NCI-H748 (cell line): ENCODE measurements around the gene PROSER2.

Experiments
- DNase-seq: peaks from one replicate; lab custom pipeline; 2025; ENCODE audit not compliant: unreplicated experiment; lab: John Stamatoyannopoulos, UW

Gene PROSER2, protein sequence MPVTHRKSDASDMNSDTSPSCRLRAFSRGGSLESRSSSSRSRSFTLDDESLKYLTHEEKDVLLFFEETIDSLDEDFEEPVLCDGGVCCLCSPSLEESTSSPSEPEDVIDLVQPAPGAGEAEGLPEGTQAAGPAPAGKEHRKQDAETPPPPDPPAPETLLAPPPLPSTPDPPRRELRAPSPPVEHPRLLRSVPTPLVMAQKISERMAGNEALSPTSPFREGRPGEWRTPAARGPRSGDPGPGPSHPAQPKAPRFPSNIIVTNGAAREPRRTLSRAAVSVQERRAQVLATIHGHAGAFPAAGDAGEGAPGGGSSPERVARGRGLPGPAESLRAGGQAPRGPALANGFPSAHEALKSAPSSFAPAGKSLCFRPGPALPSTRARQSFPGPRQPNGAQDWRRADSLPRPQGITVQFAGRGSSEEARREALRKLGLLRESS

DNA sequence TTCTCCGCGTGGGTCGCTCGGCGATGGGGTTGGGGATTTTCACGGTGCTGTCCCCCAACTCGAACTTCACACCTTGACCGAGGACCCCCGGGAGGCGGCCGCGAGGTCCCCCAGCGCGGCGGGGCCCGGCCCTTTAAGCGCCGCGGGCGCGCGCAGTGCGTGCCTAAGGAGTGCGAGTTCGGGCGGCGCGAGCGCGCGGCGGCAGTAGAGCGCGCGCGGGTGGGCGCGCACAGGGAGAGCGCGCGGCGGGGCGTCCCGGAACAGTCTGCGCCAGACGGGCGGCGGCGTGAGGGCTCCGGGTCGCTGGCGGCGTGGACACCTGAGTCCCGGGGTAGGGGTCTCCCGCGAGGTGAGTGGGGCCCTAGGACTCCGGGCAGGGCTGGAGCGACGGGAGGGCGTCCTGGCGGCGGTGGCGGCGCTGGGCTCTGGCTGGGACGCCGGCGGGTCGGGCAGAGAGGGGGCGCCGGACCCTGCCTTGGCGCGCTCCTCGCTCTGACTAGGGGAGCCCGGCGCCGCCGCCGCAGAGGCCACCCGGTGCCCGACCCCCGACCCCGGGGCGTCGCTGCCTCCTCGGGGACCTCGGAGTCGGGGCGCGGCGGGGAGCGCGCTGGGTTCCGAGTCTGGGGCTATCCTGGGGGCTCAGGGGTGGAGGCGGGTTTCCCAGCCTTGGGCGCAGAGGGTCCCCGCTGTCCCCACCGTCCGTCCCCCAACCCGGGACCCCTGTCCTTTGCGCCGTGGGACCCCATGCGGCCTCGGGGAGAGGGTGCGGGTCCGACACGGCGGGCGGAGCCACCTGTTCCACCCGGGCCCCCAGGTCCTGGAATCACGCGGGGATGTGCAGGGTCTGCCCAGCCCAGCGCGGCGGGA lies at the start of gene PROSER2:
Gene PROSER2 (plus strand): TSS at position 235 of the 867 bp plus-strand sequence. CDS start 28,722 bp downstream, outside the sequence.
- DNase-seq, result peak; percentile 53

DNA sequence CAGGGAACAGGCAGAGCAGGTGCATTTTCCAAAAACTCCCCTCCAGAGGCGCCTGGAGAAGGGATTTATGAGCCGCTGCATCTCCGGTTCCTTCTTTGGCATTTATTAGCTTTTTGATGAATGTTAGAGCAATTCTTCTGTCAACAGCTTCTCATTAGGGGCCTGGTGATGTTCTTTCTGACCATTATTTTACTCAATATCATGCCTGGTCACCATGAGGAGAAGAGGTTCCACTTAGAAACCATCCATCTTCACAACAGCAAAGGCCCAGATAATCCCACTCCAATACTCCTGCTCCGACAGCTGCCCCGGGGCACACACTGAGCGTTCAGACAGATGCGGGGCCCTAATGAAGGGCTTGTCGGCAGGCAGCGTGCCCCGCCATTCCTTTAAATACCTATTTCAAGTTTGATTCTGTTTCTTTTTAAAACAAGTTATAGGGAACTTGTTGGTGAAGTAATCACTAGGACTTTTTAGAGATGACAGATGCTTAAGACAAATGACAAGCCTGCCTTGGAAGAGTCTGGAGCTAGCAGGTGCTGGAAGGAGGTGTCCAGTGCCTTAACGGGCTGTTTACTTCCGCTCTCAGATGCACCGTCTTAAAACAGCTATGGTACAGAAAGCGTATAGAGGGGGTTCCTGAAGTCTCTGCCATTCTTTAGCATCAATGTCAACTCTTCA lies 49.3 kb upstream of the PROSER2 start:
- no peak for DNase-seq

DNA sequence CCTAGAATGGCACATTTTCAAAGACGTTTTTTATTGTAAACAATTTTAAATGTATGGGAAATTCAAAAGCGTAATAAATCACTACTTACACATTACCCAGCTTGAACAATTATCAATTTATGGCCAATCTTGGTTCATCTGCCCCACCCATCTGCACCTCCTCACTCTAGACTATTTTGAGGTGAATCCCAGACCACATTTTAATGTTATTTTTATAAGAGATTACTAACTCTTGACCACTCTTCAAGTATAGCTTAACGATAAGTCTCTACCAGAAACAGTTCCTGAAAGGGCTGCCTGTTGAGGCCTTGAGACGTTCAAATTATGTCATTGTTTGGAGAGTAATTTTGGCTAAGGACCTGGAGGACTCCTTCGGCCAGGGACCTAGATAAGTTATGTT lies 47.7 kb upstream of the PROSER2 start:
- no peak for DNase-seq

DNA sequence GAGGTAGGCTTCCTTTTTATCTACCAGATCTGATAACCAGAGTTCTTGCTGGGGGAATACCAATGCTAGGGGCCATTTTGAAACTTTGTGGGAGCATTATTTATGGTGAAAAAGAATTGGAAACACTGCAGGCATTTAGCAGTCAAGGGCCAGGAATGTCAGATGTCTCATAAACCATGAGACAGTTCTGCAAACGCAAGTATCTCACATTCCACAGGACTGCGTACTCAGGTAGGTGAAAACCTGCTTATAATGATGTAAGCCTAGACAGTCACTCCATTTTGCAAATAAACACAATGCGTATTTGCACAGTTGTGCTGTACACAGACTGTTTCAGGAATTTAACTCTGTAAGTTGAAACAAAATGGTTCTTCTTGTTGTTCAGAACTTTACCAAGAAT lies 47.1 kb upstream of the PROSER2 start:
- DNase-seq, result no peak

DNA sequence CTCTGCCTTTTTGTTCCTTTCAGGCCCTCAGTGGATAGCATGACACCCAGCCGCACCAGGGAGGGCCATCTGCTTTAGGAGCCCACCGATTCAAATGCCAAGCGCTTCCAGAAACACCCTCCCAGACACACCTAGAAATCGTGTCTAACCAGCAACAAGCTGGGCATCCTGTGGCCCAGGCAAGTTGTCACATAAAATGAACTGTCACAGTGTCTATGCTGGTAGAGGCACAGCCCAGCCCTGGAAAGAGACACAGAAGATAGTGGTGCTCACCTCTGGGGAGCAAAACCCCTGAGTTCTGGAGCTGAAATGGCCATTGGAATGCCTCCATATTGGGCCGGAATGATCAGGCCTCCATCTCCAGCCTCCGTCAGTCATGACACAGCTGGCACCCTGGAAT lies 42.0 kb upstream of the PROSER2 start:
- DNase-seq, result no peak

DNA sequence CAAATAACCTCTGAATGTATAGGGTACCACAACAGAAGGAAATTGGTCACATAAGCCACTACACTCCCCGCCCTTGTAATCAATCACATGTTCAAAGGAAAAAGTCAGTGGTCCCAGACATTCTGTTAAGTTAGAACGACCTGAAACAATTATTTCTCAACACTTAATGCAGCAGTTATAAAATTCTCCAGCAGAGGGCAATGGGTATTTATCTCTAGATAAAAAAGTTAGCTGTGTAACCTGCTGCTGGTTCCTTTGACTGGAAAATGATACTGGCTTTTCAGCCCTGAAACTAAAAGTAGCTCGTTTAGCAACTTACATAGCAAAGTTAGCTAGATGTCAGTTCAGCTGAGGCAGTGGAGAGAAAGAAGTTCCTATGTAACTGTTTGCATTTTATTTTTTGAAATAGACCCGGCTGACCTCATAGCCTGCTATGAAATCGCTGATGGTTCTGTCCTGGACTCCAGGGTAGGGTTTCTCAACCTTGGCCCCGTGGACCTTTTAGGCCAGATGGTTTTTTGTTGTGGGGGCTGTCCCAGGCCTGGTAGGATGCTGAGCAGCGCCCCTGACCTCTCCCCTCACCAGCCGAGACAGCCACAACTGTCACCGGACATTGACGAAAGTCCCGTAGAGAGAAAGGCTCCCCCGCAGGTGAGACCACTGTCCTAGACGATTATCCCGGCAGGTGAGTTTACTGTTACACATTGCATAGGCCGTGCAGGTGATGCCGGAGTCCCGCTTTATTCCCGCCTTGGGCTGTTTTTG lies 40.2 kb upstream of the PROSER2 start:
- peak; percentile 55 for DNase-seq

DNA sequence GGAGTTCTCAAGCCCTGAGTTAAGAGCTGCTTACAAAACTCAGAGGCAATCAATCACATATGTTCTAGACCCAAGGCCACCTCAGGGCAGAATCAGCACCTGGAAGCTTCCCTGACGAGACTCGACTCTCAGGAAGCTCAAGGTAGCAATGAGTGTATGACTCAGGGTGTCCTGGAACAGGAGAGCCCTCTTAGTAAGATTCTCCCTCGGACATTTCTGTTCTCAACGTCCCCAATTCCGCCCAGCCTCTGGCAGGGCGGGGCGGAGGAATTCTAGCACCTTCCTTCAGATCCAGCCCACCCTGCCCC lies 39.6 kb upstream of the PROSER2 start:
- no peak for DNase-seq

DNA sequence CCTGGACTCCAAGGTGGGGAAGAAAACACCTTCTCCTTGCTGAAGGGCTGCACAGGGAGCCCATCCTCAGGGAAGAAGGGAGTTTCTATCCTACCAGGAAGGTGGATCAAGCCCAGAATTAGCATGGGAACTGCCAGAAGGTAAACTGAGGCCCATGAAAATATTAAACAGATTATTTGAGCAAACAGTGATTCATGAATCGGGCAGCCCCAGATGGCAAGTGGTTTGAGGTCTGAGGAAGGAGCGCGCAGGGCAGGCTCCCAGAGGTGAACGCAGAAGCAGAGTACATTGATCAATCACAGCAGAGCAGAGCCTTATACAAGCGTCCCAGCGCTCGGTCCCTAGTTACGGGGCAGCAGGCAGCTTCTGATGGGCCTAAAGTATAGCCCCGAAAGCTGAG lies 35.8 kb upstream of the PROSER2 start:
- no peak for DNase-seq

DNA sequence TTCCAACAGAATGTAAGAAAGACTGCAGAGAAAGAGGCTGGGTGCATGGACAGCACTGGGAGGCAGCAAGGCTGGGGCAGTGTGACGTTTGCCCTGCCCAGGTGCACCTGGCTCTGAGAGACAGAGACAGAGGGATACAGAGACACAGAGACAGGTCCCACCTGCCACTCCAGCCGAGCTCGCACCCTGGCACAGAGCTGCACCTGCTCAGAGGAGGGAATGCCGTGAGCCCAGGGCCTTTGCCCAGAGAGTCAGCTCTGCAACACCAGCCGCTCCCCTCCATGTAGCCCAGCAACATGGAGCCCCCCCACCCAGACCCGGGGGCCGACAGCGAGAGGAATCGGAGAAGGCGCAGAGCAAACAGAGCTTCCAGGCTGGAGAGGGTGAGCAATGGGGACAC lies 35.3 kb upstream of the PROSER2 start:
- DNase-seq, result peak; percentile 4

DNA sequence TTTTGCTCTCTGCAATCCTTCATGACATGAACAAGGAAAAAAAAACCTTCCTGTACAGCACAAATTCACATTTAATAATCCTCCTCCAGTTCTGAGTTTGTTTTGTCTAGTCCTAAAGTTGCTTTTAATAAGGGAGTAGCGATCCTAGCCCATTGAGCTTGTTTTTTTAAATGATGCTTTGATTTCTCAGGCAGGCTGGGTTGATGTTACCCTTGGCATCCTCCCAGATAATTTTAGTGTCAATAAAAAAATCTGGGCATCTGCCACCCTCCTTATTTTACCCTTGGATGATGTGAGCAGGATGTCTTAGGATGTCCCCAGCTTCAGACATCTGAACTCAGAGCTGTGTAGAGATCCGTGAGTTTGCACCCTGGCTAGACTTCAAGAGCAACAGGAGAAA lies 33.9 kb upstream of the PROSER2 start:
- no peak for DNase-seq

DNA sequence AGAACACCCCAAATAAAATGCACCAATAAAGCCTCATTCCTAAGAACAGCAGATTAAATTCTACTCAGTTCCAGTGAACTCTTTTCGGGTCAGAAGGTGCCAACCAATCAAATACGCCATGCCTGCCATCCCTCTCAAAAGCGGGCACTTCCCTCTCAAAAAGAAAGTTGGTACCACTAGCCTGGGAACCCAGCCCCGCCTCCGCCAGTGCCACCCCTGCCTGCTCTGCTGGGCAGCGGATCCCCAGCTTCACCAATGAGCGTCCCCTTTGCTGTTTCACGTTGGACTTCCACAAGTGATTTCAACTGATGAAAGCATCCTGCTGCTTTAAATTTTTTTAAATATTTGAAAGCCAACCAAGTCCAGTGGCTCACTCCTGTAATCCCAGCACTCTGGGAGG lies 33.2 kb upstream of the PROSER2 start:
- DNase-seq, result no peak

DNA sequence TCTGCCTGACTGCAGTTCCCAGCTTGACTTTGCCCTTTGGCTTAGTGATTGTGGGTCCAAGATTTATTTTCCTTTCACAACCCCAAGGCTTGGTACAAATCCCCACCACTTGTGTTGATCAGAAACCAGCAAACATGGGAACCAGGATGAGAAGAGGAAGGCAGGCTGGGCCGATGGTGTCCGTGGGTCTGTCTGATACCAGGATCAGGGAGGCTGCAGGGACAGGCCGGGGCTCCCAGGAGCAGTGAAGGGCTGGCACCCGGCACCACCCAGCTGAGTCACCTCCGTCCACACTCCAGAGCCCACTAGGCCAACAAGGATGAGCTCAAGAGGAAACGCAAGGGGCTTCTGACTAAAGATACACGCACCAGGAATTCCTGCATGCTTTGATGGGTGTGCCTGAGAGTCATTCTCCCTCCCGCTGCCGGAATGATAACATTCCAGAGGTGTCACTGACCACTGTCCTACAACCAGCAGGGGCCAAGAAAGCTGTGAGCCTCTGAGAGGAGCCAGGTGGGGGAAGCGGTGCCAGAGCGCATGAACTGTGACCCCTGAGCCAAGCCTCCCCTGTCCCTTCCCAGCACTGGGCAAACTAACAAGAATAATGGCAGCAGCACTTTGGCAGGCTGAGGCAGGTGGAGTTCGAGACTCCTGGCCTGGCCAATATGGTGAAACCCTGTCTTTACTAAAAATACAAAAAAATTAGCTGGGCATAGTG lies 29.2 kb upstream of the PROSER2 start:
- no peak for DNase-seq

DNA sequence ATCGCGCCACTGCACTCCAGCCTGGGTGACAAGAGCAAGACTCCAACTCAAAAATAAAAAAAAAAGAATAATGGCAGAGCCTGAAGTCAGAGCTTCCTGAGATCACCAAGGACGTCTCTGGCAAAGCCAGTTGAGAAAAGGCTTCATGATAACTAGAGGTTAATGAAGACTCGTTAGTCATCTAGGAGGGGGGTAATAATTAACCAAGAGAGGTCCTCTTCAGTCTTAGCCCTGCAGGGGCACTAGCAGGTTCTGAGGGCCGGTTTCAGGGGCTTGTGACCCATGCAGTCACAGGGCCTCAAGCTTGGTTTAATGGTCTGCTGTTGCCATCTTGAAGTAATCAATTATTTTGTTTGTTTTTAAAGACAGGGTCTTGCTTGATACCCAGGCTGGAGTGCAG lies 28.6 kb upstream of the PROSER2 start:
- no peak for DNase-seq

DNA sequence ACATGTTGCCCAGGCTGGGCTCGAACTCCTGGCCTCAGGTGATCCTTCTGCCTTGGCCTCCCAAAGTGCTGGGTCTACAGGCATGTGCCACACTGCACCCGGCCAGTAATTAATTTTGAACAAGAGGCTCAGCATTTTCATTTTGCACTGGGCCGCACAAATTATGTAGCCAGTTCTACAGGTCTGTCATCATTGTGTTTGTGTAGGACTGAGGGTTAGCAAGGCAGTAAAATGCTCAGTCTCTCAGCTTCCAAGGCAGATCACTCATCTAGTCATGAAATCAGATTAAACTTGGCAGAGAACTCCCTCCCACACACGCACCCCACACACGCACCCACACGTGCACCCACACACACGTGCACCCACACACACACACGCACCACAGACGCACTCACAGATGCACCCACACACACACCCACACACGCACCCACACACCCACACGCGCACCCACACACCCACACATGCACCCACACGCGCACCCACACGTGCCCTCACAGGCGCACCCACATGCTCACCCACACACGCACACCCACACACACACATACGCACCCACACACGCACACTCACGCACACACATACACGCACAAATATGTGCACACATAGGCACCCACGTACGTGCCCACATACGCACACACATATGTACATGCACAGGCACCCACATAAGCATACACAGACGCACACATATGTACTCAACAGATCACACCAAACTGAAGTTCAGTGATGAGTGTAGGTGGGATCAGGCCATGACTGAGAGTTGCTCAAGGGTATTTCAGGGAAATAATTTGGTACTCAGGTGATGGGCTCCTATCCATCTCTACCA lies 27.8 kb upstream of the PROSER2 start:
- no peak for DNase-seq

DNA sequence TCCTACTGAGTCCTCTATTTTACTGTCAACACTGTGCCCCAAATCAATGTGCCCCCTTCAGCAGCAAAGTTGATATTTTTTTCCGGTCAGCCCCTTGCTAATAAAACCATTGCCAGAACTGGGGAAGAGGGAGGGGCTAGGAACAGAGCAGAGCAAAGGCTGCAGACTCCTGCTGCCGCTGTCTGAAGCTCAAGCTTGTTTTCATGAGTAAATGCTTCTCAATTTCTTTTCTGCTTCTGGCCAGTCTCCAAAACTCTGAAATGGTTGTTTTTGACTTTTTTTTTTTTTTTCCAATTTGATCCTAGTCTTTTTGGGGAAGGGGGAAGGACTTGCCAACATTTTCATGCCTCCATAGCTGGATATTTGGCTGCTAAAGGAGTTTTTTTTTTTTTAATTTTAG lies 26.7 kb upstream of the PROSER2 start:
- DNase-seq, result no peak

DNA sequence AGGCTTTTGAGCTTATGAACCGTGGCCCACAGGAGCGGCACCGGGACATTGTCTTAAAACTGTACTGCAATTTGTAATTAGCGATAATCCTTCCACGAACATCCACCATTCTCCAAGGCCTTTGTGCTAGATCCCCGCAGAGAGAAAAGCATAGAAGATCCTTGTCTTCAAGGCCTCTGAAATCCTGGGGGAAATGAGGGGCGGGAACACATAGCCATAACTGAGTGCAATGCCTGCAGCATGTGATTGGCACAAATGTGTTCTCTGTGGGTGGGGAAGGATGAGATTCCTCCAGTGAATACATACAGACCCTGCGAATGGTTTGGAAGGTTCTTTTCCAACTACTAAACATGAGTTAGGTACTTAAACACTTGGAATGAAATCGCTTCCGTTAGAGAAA lies 25.9 kb upstream of the PROSER2 start:
- no peak for DNase-seq

DNA sequence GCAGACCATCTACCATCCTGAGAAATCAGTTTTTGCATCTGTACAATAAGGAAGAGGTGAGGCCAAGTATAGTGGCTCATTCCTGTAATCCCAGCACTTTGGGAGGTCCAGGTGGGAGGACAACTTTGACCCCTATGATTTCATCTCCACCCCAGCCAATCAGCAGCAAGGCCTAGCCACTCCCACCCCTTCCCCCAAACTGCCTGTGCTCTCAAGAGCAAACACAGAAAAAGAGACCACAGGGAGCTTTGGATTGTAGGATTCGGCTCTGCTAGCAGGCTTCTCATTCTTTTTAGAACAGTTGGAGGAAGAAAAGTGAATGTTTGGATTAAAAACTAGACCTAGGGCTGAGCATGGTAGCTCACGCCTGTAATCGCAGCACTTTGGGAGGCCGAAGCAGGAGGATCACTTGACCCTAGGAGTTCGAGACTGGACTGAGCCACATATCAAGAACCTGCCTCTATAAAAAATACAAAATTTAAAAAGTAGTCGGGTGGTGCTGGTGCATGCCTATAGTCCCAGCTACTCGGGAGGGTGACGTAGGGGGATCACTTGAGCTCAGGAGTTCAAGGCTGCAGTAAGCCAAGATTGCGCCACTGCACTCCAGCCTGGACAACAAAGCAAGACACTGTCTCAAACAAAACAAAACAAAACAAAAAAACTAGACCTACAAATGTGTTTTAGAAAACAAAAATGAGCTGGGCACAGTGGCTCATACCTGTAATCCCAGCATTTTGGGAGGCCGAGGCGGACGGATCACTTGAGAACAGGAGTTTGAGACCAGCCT lies 25.1 kb upstream of the PROSER2 start:
- no peak for DNase-seq

DNA sequence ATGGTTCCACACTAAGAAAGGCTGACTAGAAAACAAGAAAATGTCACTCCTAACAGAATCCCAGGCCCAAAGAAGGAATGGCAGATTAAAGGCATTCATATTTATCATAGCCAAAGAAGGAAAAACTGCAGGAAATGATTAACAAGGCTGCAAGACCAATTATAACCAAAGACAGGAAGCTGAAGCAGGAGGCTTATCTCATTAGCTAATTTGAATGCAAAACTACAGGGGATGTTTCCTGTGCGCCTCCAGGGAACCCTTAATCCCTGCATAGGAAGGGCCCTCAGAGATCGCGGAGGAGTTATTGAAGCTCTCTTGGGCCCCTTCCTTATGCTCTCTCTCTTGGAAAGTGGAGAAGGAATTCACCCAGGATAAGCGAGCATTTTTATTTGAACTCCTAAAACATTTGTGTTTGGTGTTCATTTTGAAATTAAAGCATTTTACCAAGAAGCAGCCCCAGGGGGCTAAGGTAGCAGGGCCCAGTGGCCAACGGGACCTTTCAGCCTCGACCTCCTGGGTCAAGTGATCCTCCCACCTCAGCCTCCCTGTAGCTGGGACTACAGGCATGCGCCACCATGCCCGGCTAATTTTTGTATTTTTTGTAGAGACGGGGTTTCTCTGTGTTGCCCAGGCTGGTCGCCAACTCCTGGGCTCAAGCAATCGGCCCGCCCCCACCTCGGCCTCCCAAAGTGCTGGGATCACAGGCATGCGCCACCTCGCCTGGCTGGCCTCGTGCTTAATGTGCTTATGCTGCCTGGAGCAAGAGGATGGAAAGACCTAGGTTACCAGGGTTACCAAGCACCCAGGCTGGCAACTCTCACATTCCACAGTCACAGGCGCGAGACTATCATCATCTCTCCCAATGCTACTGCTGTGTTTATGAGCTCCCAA lies 24.1 kb upstream of the PROSER2 start:
- peak; percentile 7 for DNase-seq
